ENCODE measurements around the gene AP2B1.

Gene AP2B1

GRCh38 chr17:35596072-35596471 lies 8.9 kb downstream of the AP2B1 start:
- no peaks in the 10 kb centered on the region for H3K36me3 ChIP-seq (ENCODE audit: control insufficient read depth, insufficient read depth, low read length)
- H3K9me3 ChIP-seq (ENCODE audit: control insufficient read depth, low read length), result no peaks in the 10 kb centered on the region
- no peak overlapping the region for H3K4me3 ChIP-seq (ENCODE audit: low read depth, low read length)
- H3K27ac ChIP-seq, result no peak overlapping the region
- peaks cover 25% of the 10 kb centered on the region for H3K79me2 ChIP-seq
- no peak overlapping the region for H3K4me2 ChIP-seq (ENCODE audit: low read length)
- no peak overlapping the region for H2AFZ ChIP-seq
- TF ChIP-seq, protein P1, sequence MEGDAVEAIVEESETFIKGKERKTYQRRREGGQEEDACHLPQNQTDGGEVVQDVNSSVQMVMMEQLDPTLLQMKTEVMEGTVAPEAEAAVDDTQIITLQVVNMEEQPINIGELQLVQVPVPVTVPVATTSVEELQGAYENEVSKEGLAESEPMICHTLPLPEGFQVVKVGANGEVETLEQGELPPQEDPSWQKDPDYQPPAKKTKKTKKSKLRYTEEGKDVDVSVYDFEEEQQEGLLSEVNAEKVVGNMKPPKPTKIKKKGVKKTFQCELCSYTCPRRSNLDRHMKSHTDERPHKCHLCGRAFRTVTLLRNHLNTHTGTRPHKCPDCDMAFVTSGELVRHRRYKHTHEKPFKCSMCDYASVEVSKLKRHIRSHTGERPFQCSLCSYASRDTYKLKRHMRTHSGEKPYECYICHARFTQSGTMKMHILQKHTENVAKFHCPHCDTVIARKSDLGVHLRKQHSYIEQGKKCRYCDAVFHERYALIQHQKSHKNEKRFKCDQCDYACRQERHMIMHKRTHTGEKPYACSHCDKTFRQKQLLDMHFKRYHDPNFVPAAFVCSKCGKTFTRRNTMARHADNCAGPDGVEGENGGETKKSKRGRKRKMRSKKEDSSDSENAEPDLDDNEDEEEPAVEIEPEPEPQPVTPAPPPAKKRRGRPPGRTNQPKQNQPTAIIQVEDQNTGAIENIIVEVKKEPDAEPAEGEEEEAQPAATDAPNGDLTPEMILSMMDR (IDR thresholded peaks at IDR 0.05), result no peak
- no peaks in the 10 kb centered on the region for H3K4me1 ChIP-seq
- H3K9ac ChIP-seq, result no peak overlapping the region
- no peaks in the 10 kb centered on the region for H3K27me3 ChIP-seq (ENCODE audit: control insufficient read depth, insufficient read depth, low read length)

DNA sequence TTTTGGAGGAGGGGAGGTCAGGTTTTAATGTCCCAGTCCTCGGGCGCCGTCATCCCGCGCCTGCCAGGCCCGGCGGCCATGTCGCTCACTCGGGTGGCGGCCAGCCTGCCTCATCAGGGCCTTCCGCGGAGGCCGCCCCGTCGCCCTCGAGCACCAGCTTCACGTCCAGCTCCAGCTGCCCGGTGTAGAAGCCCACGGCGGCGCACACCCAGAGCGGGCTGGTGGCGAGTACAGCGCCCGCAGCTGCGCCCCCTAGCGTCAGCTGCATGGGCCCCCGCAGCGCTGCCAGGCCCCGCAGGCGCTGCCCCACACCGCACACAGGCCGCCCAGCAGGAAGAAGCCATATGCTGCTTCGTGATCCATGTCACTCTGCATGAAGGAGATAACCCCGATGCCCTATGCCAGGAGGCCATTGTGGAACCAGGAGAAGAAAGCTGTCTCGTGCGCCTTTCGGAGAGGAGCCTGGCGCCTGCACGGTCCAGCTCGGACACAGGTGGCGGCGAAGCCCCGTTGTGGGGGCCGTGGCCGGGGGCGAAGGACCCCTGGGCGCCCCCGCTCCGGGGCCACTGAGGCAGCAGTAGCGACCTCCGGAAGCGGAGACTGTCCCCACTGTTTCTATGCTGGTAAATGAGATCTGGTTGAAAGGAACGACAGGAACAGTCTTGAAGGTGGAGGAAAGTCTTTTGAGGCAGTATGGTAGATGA lies 9.6 kb downstream of the AP2B1 start:
- Histone ChIP-seq H3K4me2 (ENCODE audit: low read length) (no peak overlapping the region), H3K36me3 (ENCODE audit: control insufficient read depth, insufficient read depth, low read length) (no peaks in the 10 kb centered on the region), H3K4me1 (no peaks in the 10 kb centered on the region), H3K79me2 (peaks cover 22% of the 10 kb centered on the region), H3K9ac (no peak overlapping the region), H3K4me3 (ENCODE audit: low read depth, low read length) (no peak overlapping the region), H2AFZ (no peak overlapping the region), H3K9me3 (ENCODE audit: control insufficient read depth, low read length) (no peaks in the 10 kb centered on the region), H3K27me3 (ENCODE audit: control insufficient read depth, insufficient read depth, low read length) (no peaks in the 10 kb centered on the region), H3K27ac (no peak overlapping the region)
- TF ChIP-seq, protein P1 (IDR thresholded peaks at IDR 0.05), result no peak

GRCh38 chr17:35597604-35598003 lies 10.5 kb downstream of the AP2B1 start:
- Histone ChIP-seq H3K36me3 (ENCODE audit: control insufficient read depth, insufficient read depth, low read length) (no peaks in the 10 kb centered on the region), H3K4me2 (ENCODE audit: low read length) (no peak overlapping the region), H3K4me1 (no peaks in the 10 kb centered on the region), H3K79me2 (peaks cover 19% of the 10 kb centered on the region), H3K4me3 (ENCODE audit: low read depth, low read length) (no peak overlapping the region), H2AFZ (no peak overlapping the region), H3K9ac (no peak overlapping the region), H3K27ac (no peak overlapping the region), H3K9me3 (ENCODE audit: control insufficient read depth, low read length) (no peaks in the 10 kb centered on the region), H3K27me3 (ENCODE audit: control insufficient read depth, insufficient read depth, low read length) (no peaks in the 10 kb centered on the region)
- TF ChIP-seq, protein P1 (IDR thresholded peaks at IDR 0.05), result no peak

GRCh38 chr17:35603674-35604073 lies 16.6 kb downstream of the AP2B1 start:
- H3K4me1 ChIP-seq, result peaks cover 16% of the 10 kb centered on the region

More at GRCh38 chr17:35603674-35604073, 16.6 kb downstream of the AP2B1 start:
- H3K27ac ChIP-seq, result no peak overlapping the region
- no peaks in the 10 kb centered on the region for H3K27me3 ChIP-seq (ENCODE audit: control insufficient read depth, insufficient read depth, low read length)
- no peak overlapping the region for H3K4me2 ChIP-seq (ENCODE audit: low read length)
- H3K79me2 ChIP-seq, result peaks cover 10% of the 10 kb centered on the region
- H3K9ac ChIP-seq, result no peak overlapping the region
- no peak overlapping the region for H3K4me3 ChIP-seq (ENCODE audit: low read depth, low read length)
- no peak overlapping the region for H2AFZ ChIP-seq
- TF ChIP-seq, protein P1 (IDR thresholded peaks at IDR 0.05), result no peak
- H3K36me3 ChIP-seq (ENCODE audit: control insufficient read depth, insufficient read depth, low read length), result no peaks in the 10 kb centered on the region
- H3K9me3 ChIP-seq (ENCODE audit: control insufficient read depth, low read length), result no peaks in the 10 kb centered on the region

Data from parathyroid adenoma (tissue), 2 donors.